BE2C (cell line): ENCODE results near the gene IKBIP. TPM values are rescaled to one million over a fixed set of nuclear protein-coding genes. Genes with fewer than 3 reads are reported as not detected.

Experiments used
- DNase-seq: peaks from one replicate; pipeline ENCODE4 v3.0.0-alpha.2; 2020
- H3K27me3 ChIP-seq: fragments of 250-450 bp; sonication (Bioruptor Pico); 2 replicates; pipeline ENCODE4 v1.5.1; 2020; ENCODE audit warnings: mild to moderate bottlenecking
- H3K36me3 ChIP-seq: fragments of 250-450 bp; sonication (Bioruptor Pico); 2 replicates; pipeline ENCODE4 v1.5.1; 2020; ENCODE audit warnings: mild to moderate bottlenecking
- H3K4me1 ChIP-seq: fragments of 250-450 bp; sonication (Bioruptor Pico); 2 replicates; pipeline ENCODE4 v1.5.1; 2020
- H3K4me3 ChIP-seq: 2 replicates; pipeline ENCODE4 v1.5.1; 2011; ENCODE audit warnings: low read depth, low read length
- H3K9me3 ChIP-seq: fragments of 250-450 bp; sonication (Bioruptor Pico); 2 replicates; pipeline ENCODE4 v1.5.1; 2020
- CTCF ChIP-seq: IDR thresholded peaks from 2 replicates; pipeline ENCODE4 v1.5.1; 2012; ENCODE audit warnings: mild to moderate bottlenecking, low read depth, low read length
- polyA plus RNA-seq: library from polyadenylated mRNA; unstranded; fragments of >200 nt; gene quantifications from one replicate; pipeline ENCODE4 v1.2.1, GENCODE V29; 2012; ENCODE audit warnings: low read depth, missing spikeins; ENCODE audit not compliant: insufficient read length, insufficient read depth

The IKBIP gene
- polyA plus RNA-seq, result 2.7 TPM

GRCh38 chr12:98644712-98645571, at the start of gene IKBIP, which contains the start of gene APAF1:
TSS of gene IKBIP (minus strand) at chr12:98644788. CDS start at chr12:98644701, 87 bp downstream.
TSS of gene APAF1 (plus strand) at chr12:98645290. CDS start at chr12:98648360, 3,070 bp downstream.
- Histone ChIP-seq H3K4me1 (no peaks in the 10 kb centered on the region), H3K4me3 (peak within 1 kb of the TSS; percentile 88), H3K27me3 (no peaks in the 10 kb centered on the region), H3K9me3 (no peaks in the 10 kb centered on the region), H3K36me3 (no peaks in the 10 kb centered on the region)
- peak; percentile 98 for DNase-seq
- TF ChIP-seq CTCF, result no peak

GRCh38 chr12:98691351-98691750, 46.8 kb upstream of the IKBIP start:
- no peak for DNase-seq
- H3K36me3 ChIP-seq, result no peaks in the 10 kb centered on the region
- no peak overlapping the region for H3K4me3 ChIP-seq
- H3K27me3 ChIP-seq, result no peaks in the 10 kb centered on the region
- H3K9me3 ChIP-seq, result no peaks in the 10 kb centered on the region
- no peak for TF ChIP-seq CTCF
- no peaks in the 10 kb centered on the region for H3K4me1 ChIP-seq

GRCh38 chr12:98686603-98687002, 42.0 kb upstream of the IKBIP start:
- Histone ChIP-seq H3K4me1 (no peaks in the 10 kb centered on the region), H3K4me3 (no peak overlapping the region), H3K9me3 (no peaks in the 10 kb centered on the region), H3K27me3 (no peaks in the 10 kb centered on the region), H3K36me3 (peaks cover 3% of the 10 kb centered on the region; the same call in 1 of the 2 replicates)
- no peak for TF ChIP-seq CTCF
- DNase-seq, result no peak

GRCh38 chr12:98684199-98684598, 39.6 kb upstream of the IKBIP start:
- H3K36me3 ChIP-seq, result peaks cover 3% of the 10 kb centered on the region; the same call in 1 of the 2 replicates
- TF ChIP-seq CTCF, result no peak

GRCh38 chr12:98679611-98680005, 35.0 kb upstream of the IKBIP start:
- peak; percentile 8 for DNase-seq
- Histone ChIP-seq H3K27me3 (no peaks in the 10 kb centered on the region), H3K36me3 (peaks cover 3% of the 10 kb centered on the region; the same call in 1 of the 2 replicates), H3K9me3 (no peaks in the 10 kb centered on the region), H3K4me3 (no peak overlapping the region), H3K4me1 (no peaks in the 10 kb centered on the region)
- TF ChIP-seq CTCF, result no peak

More at GRCh38 chr12:98684199-98684598, 39.6 kb upstream of the IKBIP start:
- no peaks in the 10 kb centered on the region for H3K9me3 ChIP-seq
- H3K4me3 ChIP-seq, result no peak overlapping the region
- H3K27me3 ChIP-seq, result no peaks in the 10 kb centered on the region
- no peaks in the 10 kb centered on the region for H3K4me1 ChIP-seq
- no peak for DNase-seq
